T-helper 2 cell treated with Interferon-gamma antibody and Interleukin-4, amounts not matched to agents 5 μg/mL and 100 μg/mL, for 36 hours (primary cell): ENCODE data around the gene PCYT1A.
"Not testable (repeated sequence)": the region's sequence is repeated elsewhere in the genome, so short reads cannot be mapped to it uniquely, and the experiment has no call there.

Experiments used
- DNase-seq: peaks from one replicate; pipeline ENCODE4 v3.0.0; 2021; ENCODE audit warnings: low spot score
- H3K27ac Mint-ChIP-seq: one replicate; pipeline ENCODE4 v1.8.0; 2021; ENCODE audit warnings: mild to moderate bottlenecking, mixed read lengths
- H3K27me3 Mint-ChIP-seq: one replicate; pipeline ENCODE4 v1.8.0; 2021; ENCODE audit warnings: low read depth, mixed read lengths
- H3K36me3 Mint-ChIP-seq: one replicate; pipeline ENCODE4 v1.8.0; 2021; ENCODE audit warnings: low read depth, mixed read lengths
- H3K4me1 Mint-ChIP-seq: one replicate; pipeline ENCODE4 v1.8.0; 2021; ENCODE audit warnings: low read depth, mixed read lengths
- H3K4me3 Mint-ChIP-seq: one replicate; pipeline ENCODE4 v1.8.0; 2022; ENCODE audit warnings: mild to moderate bottlenecking, moderate library complexity, mixed read lengths
- H3K9me3 Mint-ChIP-seq: one replicate; pipeline ENCODE4 v1.8.0; 2021; ENCODE audit warnings: mixed read lengths

Gene PCYT1A

DNA sequence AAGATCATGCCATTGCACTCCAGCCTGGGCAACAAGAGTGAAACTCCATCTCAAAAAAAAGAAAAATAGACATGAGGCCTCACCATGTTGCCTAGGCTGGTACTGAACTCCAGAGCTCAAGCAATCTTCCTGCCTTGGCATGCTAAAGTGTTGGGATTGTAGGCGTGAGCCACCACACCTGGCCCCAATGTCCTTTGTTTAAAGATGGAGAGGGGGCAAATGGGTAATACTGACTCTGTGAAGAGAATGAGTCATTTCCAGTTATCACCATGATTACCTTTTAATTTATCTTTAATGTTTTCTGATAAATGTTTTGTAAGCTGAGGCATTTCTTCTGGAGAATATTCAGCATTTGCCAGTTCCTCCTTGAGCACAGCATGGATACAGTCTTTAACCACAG is 28.3 kb upstream of the PCYT1A start:
- Mint-ChIP-seq H3K9me3 (no peaks in the 10 kb centered on the region), H3K4me1 (peaks cover 8% of the 10 kb centered on the region), H3K27me3 (no peaks in the 10 kb centered on the region), H3K27ac (no peak overlapping the region), H3K4me3 (no peak overlapping the region), H3K36me3 (peaks cover 6% of the 10 kb centered on the region)
- no peak for DNase-seq

DNA sequence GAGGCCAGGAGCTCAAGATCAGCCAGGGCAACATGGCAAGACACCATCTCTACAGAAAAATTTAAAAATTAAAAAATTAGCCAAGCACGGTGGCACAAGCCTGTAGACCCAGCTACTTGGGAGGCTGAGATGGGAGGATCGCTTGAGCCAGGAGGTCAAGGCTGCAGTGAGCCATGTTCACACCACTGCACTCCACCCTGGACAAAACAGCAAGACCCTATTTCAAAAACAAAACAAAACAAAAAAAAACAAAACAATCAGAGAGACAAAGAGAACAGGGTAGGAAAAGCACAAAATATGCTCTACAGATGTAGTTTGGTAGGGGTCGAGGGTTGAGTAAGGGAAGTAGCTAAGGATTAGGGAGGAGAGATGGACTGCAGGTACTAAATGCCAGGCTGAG is 27.1 kb upstream of the PCYT1A start:
- peaks cover 6% of the 10 kb centered on the region for H3K36me3 Mint-ChIP-seq
- H3K9me3 Mint-ChIP-seq, result no peaks in the 10 kb centered on the region
- no peak for DNase-seq
- H3K4me3 Mint-ChIP-seq, result no peak overlapping the region
- no peak overlapping the region for H3K27ac Mint-ChIP-seq
- no peaks in the 10 kb centered on the region for H3K27me3 Mint-ChIP-seq
- peaks cover 8% of the 10 kb centered on the region for H3K4me1 Mint-ChIP-seq

DNA sequence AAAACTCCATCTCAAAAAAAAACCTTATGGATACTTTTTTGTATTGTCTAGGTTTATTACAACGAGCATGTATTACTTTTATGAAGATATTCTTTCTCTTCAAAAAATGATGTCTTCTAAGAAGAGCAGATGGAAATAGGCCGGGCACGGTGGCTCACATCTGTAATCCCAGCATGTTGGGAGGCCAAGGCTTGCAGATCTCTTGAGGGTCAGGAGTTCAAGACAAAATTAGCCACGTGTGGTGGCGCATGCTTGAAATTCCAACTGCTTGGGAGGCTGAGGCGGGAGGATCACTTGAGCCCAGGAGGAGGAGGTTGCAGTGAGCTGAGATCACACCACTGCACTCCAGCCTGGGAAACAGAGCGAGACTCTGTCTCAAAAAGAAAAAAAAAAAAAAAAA is 26.6 kb upstream of the PCYT1A start:
- H3K4me1 Mint-ChIP-seq, H3K27ac Mint-ChIP-seq, H3K36me3 Mint-ChIP-seq, DNase-seq, H3K9me3 Mint-ChIP-seq, H3K27me3 Mint-ChIP-seq, H3K4me3 Mint-ChIP-seq: not testable (repeated sequence)

DNA sequence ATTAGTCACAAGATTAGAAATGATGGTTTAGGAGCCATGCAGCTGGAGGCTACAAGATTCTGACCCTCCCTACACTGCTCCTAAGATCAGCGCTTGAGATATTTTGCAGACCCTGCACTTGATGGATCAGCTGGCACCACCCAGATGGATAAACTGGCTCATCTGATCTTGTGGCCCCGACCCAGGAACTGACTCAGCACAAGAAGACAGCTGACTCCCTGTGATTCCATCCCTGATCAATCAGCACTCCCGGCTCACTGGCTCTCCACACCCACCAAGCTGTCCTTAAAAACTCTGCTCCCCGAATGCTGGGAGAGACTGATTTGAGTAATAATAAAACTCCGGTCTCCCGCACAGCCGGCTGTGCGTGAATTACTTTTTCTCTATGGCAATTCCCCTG is 15.4 kb upstream of the PCYT1A start:
- not testable (repeated sequence) for DNase-seq, H3K4me1 Mint-ChIP-seq, H3K27ac Mint-ChIP-seq, H3K9me3 Mint-ChIP-seq, H3K4me3 Mint-ChIP-seq, H3K27me3 Mint-ChIP-seq
- peaks cover 19% of the 10 kb centered on the region for H3K36me3 Mint-ChIP-seq

DNA sequence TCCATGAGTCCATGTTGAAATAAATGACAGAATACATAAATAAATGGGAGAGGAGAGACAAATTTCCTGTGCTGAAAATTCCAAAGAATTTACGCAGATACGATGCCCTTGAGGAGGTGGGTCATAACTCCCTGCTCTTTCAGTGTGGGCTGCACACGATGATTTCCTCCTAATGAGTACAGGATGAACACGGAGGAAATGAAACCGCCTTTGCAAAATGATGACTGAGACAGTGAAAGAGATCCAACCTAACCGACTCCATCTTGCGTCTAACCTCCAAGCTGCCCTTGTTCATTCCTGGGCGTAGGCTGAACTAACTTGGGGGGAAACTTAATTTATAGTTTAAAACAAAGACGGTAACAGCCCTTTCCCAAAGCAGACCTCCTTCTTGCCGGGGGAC is 15.0 kb upstream of the PCYT1A start:
- H3K9me3 Mint-ChIP-seq, H3K27ac Mint-ChIP-seq: not testable (repeated sequence)
- H3K36me3 Mint-ChIP-seq, result peaks cover 19% of the 10 kb centered on the region

DNA sequence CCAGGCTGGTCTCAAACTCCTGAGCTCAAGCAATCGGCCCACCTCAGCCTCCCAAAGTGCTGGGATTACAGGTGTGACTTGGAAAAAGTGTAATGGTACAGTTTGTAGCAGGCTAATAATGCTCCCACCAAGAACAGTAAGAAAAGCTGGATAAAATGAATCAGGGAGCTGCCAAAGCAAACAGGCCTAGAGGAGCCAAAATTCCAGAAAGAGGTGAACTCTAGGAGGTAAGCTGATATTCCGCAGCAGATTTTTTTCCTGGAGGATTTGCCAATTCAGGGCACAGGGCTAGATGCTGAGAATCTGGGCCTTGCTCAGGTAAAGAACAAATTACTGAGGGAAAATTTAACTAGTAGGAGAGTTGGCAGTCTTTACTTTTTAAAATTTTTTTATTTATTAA is 11.0 kb upstream of the PCYT1A start:
- Mint-ChIP-seq H3K4me1 (no peaks in the 10 kb centered on the region), H3K4me3 (no peak overlapping the region), H3K27ac (no peak overlapping the region), H3K27me3 (no peaks in the 10 kb centered on the region), H3K36me3 (peaks cover 20% of the 10 kb centered on the region), H3K9me3 (no peaks in the 10 kb centered on the region)
- no peak for DNase-seq

More for the DNA sequence above, 15.0 kb upstream of the PCYT1A start:
- H3K4me1 Mint-ChIP-seq, H3K4me3 Mint-ChIP-seq, H3K27me3 Mint-ChIP-seq, DNase-seq: not testable (repeated sequence)

DNA sequence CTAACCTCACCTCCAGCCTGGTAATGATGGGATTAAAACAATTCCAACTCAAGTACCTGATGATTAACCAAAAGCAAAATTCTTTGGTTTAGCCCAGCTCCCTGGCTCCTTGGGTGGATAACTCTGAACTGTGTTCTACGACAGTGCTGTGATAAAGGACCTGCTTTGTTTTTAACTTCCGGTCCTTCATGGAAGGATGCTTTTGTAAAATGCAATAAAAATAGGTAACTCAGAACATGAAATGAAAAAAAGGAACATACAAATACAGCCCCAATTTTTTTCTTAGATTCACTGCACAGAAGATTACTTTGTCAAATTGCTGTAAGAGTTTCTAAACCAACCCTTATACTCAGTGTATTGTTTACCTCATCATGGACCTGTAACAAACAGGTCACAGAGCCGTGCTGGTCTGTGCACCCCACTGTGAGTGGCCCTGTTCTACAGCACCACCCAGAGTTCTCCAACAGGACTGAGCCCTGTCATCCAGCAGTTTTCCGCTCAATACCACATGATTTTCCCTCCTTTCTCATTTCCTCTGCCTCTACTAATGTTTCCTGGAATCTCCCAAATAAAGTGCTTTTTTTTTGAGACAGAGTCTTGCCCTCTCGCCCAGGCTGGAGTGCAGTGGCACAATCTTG is 4.9 kb upstream of the PCYT1A start:
- no peaks in the 10 kb centered on the region for H3K9me3 Mint-ChIP-seq
- no peaks in the 10 kb centered on the region for H3K27me3 Mint-ChIP-seq
- peaks cover 7% of the 10 kb centered on the region for H3K36me3 Mint-ChIP-seq
- no peak overlapping the region for H3K27ac Mint-ChIP-seq
- no peak overlapping the region for H3K4me3 Mint-ChIP-seq
- DNase-seq, result no peak
- peaks cover 8% of the 10 kb centered on the region for H3K4me1 Mint-ChIP-seq

DNA sequence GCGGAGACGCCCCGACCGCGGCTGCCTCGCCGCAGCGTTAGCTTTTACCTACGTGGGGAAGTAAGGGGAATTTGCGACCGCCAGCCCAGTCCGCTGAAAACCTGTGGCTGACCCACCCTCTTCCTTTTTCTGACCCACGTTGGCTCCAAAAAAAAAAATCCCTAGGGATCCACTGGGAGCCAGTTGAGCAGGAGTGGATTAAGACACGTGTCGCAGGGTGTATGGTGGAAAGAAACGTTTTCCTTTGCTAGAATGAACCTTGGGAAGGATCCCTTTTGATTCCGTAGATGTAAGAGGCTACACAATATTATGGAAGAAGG is 575 bp upstream of the PCYT1A start:
- no peak for DNase-seq
- Mint-ChIP-seq H3K27ac (peak overlapping the region; percentile 99), H3K4me1 (peaks cover 27% of the 10 kb centered on the region), H3K27me3 (no peaks in the 10 kb centered on the region), H3K36me3 (peaks cover 18% of the 10 kb centered on the region), H3K9me3 (no peaks in the 10 kb centered on the region), H3K4me3 (peak overlapping the region; percentile 95)

DNA sequence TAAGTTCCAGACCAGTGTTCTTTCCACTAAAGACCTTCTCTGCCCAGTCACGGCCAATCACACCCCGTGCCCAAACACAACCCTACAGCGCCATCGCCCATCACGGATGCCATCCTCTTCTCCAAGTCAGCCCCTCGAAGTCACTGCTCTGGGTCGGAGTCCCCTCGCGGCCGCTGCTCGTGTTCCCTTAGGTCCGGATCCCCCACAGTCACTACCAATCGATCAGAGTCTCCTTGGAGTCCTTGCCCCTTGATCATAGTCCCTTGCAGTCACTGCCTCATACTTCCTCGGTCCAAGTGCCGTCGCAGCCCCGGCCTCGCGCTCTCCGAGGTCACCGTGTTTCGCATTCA is 461 bp downstream of the PCYT1A start:
- H3K27ac Mint-ChIP-seq, result peak overlapping the region; percentile 99
- no peak for DNase-seq
- H3K36me3 Mint-ChIP-seq, result peaks cover 18% of the 10 kb centered on the region
- H3K9me3 Mint-ChIP-seq, result no peaks in the 10 kb centered on the region
- no peaks in the 10 kb centered on the region for H3K27me3 Mint-ChIP-seq
- H3K4me1 Mint-ChIP-seq, result peaks cover 30% of the 10 kb centered on the region
- peak overlapping the region; percentile 95 for H3K4me3 Mint-ChIP-seq

DNA sequence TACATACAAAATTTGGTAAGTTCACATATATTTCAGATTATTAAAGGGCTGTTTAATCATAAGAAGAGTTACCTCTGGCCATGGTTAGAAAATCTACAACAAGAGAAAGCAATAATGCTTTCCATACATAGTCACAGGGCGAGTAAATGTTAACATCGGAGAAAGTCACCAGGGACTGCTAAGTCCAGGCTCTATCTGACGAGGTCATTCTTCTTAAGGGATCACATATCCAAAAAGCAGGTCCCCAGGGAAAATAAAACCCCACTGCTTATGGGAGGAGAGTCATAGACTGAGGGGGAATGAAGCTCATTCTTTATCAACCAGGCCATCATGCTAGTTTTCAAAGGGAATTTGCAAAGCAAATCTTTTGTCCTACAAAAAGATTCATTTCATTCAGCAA is 3.1 kb downstream of the PCYT1A start:
- peaks cover 19% of the 10 kb centered on the region for H3K36me3 Mint-ChIP-seq
- no peak overlapping the region for H3K4me3 Mint-ChIP-seq
- no peaks in the 10 kb centered on the region for H3K27me3 Mint-ChIP-seq
- H3K4me1 Mint-ChIP-seq, result peaks cover 50% of the 10 kb centered on the region
- DNase-seq, result no peak
- H3K9me3 Mint-ChIP-seq, result no peaks in the 10 kb centered on the region
- H3K27ac Mint-ChIP-seq, result no peak overlapping the region

DNA sequence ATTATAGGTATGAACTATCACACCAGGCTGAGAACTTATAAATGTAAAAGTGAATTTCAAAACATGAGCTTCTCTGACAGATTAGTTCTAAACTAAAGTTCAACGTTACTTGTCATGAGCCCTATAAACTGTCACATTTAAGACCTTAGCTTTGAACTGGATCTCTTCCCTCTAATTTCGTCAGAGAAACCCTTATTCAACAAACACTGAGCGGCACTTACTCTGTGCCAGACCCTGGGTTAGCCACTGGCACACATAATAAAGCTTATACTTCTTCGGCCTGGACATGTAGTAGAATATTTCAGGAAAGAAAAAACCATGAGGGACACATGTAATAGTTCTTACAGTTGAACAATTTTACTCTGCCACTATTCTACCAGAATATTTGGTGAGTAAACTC is 5.6 kb downstream of the PCYT1A start:
- Mint-ChIP-seq H3K27me3 (no peaks in the 10 kb centered on the region), H3K4me3 (peak overlapping the region; percentile 2), H3K9me3 (no peaks in the 10 kb centered on the region), H3K4me1 (peaks cover 59% of the 10 kb centered on the region), H3K27ac (peak overlapping the region; percentile 27), H3K36me3 (peaks cover 26% of the 10 kb centered on the region)
- DNase-seq, result no peak

DNA sequence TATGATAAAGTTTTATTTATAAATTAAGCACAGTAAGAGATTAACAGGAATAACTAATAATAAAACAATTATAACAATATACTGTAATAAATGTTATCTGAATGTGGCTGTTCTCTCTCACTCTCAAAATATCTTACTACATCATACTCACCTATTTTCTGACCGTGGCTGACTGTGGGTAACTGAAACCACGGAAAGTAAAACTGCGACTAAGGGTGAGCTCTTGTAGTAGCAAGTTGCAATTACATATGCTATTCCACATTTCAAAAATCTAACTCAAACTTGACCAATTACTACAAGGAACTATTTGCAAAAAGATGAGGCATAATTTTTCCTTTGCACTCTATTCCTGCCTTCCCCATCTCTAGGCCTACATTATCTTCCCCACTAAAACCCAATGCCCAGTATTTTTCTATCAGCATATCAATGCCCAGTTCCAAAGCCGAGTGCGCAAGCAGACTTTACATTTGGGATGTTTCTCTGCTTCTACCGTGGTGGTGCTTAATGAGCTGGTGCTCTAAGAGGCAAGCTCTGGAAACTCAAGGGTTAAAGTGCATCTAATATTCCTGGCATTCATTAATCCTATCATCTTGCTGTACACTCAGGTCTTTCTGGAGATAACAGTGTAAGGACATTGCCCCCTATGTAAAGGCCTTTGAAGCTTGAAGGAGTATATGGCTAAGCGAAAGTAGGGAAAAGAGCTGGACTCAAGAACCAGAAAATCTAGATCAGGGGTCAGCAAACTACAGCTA is 6.7 kb downstream of the PCYT1A start:
- peak overlapping the region; percentile 40 for H3K4me3 Mint-ChIP-seq
- H3K9me3 Mint-ChIP-seq, result no peaks in the 10 kb centered on the region
- peaks cover 54% of the 10 kb centered on the region for H3K4me1 Mint-ChIP-seq
- H3K27ac Mint-ChIP-seq, result peak overlapping the region; percentile 56
- DNase-seq, result peak; percentile 42
- H3K36me3 Mint-ChIP-seq, result peaks cover 21% of the 10 kb centered on the region
- H3K27me3 Mint-ChIP-seq, result no peaks in the 10 kb centered on the region

DNA sequence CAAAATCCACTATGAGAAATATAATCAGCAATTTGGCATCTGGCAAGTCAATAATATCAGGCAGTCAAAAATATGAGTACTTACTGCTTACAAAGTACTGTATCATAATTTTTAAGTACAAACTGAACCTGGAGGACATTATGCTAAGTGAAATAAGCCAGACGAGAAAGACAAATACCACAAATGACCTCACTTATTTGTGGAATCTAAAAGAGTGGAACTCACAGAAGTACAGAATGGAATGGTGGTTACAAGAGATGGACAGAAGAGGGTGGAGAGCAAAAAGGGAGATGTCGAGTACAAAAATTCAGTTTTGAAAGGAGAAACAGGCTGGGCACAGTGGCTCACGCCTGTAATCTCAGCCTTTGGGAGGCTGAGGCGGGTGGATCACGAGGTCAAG is 12.4 kb downstream of the PCYT1A start:
- peak overlapping the region; percentile 74 for H3K4me3 Mint-ChIP-seq
- no peak for DNase-seq
- H3K27ac Mint-ChIP-seq, result peak overlapping the region; percentile 94
- H3K27me3 Mint-ChIP-seq, result no peaks in the 10 kb centered on the region
- H3K36me3 Mint-ChIP-seq, result peaks cover 44% of the 10 kb centered on the region
- H3K9me3 Mint-ChIP-seq, result no peaks in the 10 kb centered on the region
- peaks cover 52% of the 10 kb centered on the region for H3K4me1 Mint-ChIP-seq

DNA sequence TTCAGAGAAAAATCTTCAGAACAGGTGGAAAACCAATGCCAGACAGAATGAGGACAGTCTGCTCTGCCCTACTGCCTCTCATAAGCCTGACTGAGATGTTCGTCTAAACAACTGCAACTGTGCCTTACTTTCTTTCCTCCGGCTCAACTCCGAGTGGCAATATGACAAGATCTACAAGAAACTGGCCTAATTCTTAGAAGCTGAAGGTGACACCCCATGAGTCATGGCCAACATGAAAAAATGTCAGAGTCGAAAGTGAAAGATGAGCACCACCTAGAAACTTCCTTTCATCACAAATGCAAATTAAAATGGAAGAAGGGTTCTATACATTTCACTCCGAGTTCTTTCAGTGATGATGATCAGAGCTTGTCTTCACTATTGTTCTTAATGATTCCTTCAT is 12.9 kb downstream of the PCYT1A start:
- Mint-ChIP-seq H3K4me1 (peaks cover 51% of the 10 kb centered on the region), H3K27ac (peak overlapping the region; percentile 94), H3K4me3 (peak overlapping the region; percentile 74), H3K36me3 (peaks cover 46% of the 10 kb centered on the region), H3K27me3 (no peaks in the 10 kb centered on the region), H3K9me3 (no peaks in the 10 kb centered on the region)
- peak; percentile 82 for DNase-seq

DNA sequence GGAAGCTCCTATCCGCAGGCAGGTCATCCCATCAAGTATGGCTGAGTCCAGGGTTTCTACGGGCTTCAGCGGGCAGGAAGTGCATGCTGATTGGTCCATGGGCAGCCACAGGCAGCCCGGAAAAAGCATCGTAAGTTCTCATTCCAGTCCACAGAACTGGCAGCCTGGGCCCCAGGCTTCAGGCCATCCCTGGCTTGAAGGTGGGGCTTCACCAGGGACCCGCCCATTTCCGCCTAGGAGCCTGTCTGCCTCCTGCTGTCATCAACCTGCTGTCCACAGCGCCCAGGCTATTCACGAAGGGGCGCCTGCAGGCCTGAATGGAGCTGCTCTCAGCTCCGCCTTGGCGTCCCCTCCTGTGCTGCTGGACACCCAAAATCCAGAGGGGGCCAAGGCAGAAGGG is 13.9 kb downstream of the PCYT1A start:
- DNase-seq, result no peak
- Mint-ChIP-seq H3K36me3 (peaks cover 49% of the 10 kb centered on the region), H3K27me3 (no peaks in the 10 kb centered on the region), H3K4me1 (peaks cover 55% of the 10 kb centered on the region), H3K27ac (peak overlapping the region; percentile 94), H3K9me3 (no peaks in the 10 kb centered on the region), H3K4me3 (peak overlapping the region; percentile 54)
